ENCODE results near the gene PITPNB.
A peak's percentile ranks its signal among the peaks of the same experiment; 100 is the strongest.

PITPNB gene

DNA sequence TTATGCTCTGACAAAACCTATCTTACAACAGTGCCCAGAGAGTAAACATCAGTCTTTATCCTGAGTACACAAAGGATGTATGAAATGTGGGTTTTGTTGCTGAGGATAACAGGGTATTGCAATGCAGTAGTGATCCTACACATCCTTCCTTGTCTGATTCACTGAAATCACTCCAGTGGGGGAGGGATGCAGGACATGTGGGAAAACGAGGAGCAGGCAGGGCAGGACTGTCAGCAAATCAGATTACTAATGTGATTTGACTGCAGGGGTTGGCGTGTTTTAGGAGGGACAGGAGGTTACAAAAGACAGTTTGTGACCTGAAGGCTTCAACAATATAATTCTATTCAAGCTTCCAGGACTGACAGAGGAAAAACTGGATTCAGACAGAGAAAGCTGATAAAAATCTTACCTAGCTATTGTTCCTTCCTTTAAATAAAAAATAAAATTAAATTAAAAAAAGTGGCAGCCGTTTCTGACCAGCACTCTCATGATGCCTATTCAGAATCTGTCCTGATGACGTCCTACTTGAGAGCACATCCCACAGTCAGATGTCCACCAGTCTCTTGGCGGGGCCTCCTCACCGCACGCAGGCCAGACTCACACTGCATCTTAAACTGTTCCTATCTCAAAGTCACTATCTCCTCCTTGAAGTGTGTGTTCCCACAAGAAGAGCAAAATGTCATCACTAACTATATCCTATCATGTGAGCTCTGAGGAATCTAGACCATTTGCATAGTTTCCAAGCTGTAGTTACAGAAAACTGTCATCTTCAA, 66.9 kb downstream of the PITPNB start:
- DNase-seq, result no peak

DNA sequence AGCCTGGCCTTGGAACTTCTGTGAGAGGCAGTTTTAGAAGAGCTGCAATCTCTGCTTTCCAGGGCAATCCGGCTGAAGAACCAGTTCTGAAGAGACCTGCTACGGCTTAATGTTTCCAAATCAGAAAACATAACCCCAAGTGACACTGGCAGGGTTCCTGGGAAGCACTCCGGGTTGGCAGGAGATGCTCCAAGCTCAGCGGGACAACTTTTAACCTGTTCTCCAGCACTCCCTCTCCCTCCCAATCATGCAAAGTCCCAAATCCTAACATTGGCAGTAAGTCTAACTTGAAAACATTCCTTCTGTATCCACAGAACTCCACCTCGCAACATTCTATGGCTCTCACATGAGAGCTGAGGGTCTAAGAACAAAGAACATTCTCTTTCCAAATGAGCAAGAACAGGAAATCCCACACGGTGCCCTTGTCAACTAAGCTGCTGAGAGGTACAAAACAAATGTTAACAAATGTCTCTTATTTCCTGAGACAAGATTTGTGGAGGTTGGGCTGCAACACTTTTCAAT, 69.0 kb downstream of the PITPNB start:
- DNase-seq, result no peak

DNA sequence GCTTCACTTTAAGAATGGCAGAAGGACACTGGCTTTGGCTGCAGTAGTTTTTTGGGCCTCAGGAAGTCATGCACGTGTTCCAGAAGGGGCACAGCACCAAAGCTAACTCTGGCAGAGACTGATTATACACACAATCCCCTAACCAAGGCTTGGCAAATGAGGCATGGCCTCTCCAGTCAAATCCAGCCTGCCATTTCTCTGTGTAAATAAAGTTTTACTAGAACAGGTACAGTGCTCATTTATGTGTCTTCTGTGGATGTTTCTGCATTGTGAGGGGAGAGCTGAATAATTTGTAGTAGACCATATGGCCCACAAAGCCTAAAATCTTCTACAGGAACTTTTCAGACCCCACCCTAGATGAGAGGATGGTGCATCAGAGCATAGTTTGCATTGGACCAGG, 71.1 kb downstream of the PITPNB start:
- DNase-seq, result no peak

DNA sequence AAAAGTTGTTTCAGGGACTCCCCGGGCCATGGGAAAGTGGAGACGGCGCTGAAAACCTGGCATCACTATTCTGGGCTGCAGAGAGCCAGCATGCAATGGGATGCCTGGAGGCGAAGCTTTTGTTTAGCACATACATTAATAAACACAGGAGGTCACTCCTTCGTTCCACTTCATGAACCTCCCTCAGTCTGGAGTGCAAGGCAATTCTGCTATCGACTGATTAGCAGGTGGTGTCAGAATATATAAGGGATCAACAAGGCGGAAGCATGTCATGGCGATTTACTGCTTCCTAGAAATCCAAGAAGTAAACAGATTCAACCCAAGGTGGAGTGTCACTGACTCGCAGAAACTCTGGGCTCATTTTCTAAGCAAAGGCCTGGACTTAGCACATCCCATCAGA, 72.1 kb downstream of the PITPNB start:
- DNase-seq, result no peak

DNA sequence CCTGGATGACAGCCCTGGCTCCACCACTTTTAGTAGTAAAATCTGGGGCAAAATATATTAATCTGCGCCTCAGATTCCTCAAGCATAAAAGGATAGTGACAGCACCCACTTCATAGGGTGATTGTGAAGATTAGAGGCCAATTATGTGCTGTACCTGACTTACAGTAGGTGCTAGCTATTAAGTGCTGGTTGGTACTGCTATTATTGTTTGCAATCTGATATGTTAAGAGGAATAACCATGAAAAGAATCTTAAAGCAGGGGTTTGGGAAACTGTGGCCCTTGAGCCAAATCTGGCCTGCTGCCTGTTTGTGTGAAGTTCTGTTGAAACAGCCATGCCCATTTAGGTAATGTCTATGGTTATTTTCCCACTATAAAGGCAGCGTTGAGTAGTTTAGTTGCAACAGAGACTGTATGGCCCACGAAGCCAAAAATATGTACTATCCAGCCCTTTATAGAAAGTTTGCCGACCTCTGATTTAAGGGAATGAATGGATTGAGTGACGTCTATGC, 72.8 kb downstream of the PITPNB start:
- DNase-seq, result no peak

DNA sequence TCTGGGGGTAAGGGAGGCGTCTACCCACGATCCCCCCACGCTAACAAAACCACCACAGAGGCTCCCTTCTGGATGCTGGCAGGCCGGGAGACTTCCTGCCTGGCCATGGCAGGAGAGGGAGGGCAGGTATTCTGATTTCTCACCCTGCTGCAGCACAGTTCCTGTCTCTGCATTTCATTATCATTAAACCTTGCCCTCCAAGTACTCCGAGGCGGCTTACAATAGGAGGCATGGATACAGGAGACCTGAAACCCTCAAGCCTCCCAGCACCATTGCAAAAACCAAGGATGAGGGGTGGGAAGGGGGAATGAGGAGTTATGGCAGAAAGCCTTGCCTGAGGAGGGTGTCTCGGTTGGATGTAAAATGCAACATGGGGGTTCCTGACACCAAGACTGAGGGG, 73.4 kb downstream of the PITPNB start:
- no peak for DNase-seq

DNA sequence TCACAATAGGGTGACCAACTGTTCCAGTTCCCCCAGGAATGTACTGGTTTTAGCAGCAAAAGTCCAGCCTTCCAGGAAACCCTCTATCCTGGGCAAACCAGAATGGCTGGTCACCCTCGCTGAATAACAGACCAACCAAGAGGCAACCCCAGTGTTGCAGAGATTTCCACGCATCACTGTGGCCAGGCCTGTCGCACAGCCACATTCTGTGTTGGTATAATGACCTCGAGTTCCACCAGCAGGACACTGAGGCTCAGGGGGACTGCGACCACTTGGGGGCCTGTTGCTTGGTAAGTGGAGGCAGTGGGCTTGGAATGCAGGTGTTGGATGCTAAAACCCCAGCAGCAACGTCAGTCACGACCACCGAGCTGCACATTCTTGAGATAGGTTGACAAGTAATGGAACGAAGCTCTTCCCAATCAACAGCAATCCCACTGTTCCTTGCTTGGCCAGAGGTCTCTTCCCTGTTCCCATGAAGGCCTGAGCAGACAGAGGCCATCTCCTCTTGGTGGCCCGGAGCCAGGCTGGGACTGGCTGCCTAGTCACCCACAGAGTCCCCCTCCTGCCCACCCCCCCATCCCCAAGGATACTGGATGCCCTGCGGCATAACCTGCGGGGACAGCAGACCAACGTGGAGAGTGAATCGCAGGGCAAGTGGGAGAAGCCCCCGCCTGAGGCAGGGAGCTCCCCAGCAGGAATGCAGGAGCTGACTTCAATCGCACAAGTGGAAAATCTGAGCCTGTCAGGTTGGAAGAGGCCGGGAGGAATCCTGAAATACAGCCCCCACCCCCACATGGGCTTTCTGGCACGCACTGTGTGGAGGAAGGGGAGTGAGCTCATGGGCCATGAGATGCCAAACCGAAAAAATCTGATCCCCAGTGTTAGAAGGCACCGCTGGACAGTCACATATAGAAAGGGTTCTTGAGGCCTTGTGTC, 74.1 kb downstream of the PITPNB start:
- no peak for DNase-seq

DNA sequence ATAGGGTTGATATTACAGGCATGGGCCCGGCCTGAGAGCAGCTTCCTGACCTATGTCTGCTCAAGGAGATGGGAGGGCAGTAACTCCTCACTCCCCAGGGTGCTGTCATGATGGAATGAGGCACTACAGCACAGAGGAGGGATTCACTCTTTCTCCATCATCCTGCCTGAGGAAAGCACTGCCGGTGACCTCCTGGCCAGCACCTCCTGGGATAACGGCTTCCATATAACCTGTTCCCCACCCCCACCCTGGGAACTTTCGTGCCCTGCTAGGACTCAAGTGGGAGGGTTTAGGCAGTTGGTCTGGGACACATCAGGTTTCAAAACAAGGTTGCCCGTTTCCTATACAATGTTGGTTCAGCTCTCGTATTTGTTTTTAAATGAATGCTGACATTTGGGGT, 74.8 kb downstream of the PITPNB start:
- no peak for DNase-seq

DNA sequence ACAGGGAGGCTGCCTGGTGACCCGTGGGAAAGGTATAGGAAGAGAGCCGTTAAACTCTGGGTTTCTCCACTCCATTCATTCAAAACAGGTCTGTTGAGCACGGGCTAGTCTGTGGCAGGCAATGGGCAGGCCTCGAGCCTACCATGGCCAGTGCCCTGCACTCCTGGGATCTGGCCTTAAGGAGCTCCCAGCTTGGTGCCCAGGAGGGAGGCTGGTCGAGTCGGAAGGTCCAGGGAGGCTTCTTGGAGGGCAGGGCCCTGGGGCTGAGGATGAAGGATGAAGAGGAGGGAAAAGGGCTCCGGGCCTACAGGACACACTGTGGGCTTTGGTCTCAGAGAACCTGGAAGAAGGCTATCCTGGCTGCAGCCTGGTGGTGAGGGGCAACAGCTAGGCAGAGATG, 75.6 kb downstream of the PITPNB start:
- DNase-seq, result peak; percentile 27

DNA sequence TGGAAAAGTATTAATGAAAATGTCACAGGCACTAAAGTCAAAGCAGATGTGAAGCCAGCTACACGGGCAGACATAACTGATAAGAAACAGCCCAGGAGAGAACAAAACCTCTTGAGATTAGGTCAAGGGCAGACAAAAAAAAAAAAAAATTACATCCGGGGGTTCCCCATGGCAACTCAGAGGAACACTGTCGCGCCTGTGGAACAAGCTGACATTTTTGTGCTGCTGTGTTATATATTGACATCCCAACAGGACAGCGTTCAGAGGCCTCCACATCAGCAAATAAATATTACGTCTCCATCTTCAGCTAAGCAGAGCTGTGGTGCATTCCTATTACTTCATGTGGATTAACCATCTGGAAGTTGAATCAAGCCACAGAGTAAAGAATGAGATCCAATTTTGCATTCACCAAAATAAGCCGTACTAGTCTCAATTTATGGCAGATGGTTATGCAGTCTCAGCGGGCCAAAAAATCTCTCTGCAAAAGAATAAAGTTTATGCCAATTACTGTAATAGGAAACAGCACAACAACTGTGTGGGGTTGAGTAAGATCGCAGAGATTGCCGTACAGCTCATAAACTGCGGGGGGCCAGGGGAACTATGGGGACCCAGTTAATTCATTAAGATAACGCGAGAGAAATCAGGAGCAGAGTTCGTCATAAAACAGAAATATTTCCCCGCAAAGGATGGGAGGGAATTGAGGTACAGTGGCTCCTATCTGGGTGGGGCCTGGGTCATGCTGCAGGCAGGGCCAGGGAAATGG, 76.2 kb downstream of the PITPNB start:
- DNase-seq, result peak; percentile 12

DNA sequence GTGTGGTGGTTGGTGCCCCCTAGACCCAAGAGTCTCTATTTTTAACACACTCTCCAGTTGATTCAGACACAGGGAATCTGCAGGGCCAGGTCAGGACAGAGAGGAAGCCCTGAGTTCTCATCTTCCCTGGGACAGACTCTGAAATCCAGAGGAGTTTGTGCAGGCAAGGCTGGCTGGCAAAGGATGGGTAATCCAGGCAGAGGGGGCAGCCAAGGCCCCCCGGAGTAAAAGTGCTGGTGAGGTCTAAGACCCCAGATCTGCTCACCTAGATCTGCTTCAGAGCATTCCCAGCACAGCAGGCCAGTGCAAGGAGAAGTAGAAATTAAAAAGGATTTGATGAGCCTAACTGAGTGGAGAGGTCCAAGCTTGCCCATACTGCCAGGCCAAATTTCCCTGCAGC, 76.9 kb downstream of the PITPNB start:
- DNase-seq, result peak; percentile 44

DNA sequence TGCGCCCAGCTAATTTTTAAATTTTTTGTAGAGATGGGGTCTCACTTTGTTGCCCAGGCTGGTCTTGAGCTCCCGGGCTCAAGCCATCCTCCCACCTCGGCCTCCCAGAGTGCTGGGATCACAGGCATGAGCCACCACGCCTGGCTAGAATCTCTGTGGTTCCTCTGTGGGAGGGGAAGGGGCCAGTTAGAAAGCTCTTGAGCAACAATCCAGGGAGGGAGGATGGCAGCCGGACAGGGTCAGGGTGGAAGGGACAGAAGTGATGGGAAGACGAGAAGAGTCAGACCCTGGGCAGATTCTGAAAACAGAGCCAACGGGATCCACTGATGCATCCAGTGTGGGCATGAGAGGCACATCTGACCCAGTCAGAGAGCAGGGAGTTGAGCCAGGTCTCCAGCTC, 78.6 kb downstream of the PITPNB start:
- DNase-seq, result no peak

DNA sequence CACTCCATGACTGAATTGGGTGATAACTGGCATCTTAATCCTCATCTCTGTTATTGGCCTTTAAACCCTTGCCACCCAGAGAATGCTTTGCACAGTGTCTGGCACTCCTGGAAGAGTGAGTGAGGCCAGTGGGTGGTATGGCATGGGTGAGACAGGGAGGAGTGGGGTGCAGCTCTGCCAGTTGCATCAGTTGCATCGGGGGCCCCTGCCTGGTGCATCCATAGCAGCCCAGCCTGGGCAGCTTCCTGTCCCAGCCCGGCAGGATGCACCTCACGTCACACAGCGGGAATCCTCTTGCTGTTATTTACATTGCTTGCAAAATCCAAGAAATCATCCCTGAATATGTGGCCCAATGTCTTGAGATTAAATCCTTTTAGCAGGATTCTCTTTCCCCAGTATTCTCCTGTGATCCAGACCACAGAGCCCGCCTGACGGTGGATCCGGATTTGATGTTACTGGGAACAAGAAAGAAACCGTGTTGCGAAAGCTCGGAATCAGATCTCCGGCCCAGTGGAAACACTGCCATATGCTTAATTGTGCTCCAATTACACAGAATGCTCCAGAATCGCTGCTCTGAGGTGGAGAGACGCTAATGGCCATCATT, 79.9 kb downstream of the PITPNB start:
- peak; percentile 9 for DNase-seq

DNA sequence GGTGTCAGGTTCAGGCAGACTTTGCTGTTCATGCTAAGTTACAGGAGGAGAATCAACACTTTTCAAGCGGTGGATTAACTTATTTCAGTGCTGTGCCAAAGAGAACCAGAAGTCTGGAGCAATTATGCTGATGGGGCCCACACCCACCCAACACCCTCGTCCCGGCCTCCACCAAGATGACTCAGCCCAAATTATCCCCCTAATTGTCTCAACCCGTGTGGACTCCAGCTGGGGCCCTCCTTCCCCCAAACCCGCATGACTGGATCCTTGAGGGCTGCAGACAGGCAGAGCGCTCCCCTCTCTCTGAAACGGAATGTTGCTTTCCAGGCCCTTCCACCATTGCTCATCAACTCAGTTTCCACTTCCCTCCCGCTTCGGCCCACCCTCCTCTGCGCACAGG, 82.9 kb downstream of the PITPNB start:
- no peak for DNase-seq

DNA sequence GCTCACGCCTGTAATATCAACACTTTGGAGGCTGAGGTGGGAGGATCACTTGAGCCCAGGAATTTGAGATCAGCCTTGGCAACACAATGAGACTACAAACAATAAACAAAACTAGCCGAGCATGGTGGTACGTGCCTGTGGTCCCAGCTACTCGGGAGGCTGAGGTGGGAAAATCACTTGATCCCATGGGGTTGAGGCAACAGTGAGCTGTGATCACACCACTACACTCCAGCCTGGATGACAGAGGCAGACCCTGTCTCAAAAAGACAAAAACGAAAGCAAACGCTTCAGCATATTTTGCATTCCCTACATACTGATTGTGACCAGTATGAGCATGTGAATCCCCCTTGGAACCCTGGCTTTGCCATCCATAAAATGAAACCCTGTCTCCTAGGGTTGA, 83.6 kb downstream of the PITPNB start:
- DNase-seq, result no peak

DNA sequence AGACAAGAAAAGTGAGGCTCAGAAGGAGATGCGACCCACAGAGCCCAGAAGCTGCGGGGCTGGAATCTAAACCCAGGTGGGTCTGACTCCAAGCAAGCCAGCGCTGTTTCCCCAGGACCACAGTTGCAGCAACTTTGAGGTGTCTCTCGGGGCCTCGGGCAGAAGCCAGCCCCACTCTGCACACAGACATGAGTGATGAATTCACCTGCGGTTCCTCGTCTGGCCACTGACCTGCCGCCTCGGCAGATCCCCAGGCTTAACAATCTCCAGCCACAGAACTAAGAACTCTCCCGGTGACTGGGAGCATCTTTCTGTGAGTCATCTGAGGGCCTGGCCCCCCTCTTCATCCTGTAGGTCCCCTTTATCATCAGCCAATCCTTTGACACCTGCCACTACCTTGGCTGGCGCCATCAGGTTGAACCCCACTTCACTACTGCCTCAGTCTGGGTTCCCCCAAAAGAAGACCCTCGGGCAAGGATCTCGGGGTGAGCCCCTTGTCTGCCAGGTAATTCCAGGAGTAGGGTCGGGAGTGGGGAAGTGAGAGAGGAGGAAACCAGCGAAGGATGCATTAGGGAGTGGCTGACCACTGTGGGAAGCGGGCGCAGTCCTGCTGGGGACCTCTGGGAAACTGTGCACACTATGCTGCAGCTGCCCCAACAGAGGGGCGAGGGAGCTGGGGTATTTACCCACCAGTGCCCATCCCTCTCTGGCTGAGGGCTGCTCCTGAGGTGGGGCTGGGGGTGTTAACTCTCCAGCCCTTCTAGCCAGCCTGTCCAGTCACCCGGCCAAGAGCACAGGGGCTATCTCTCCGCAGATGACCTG, 84.5 kb downstream of the PITPNB start:
- peak; percentile 49 for DNase-seq

DNA sequence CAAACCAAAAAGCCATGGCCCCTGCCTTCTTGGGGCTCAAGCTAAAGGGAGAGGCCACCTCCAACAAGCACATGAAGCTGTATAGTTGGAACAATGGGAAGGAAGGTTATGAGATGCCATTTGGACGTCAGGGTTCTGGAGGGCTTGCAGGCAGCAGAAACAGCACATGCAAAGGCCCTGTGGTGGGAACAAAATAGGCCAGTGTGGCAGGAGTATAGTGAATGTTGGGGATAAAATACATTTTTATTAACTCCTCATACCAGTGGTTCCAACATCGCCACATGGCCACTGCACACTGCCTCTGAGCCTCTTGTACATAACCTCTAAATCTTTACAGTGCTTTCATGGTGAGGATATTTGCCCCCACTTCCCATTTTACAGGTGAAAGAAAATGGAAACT, 85.3 kb downstream of the PITPNB start:
- DNase-seq, result no peak

DNA sequence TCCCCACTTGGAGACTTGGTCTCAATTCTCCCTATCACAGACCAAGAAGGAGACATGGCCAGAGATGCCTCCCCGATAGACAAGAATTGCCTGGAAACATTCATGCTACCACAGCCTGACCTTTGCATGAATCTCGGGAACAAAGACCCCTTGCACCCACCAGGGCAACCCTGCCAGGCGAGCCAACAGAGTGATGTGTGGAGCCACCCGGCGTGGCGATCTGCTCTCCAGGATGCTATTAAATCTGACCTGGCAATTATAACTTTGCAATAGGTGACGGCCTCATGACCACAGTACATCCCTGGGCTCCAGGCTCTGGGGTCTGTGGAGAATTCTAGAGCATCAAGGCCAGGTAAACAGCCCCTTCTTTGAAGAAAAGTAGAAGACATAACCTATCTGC, 86.5 kb downstream of the PITPNB start:
- no peak for DNase-seq

DNA sequence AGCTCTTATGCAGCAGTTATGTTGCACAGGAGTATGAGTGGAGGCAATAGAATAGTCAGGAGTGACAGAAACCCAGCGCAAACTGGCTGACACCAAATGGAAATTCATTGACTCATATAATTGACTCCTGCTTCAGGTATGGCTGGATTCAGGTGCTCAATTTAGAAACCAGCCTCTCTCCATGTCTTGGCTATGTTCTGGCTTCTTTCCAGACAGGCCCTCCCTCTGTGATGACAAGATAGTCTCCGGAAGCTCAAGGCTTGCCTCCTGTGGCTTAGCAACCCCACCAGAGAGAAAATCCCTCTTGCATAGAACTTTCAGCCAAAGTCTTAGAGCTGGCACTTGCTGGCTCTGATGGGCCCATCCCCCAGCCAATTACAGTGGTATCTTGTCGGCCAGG, 89.4 kb downstream of the PITPNB start:
- no peak for DNase-seq

DNA sequence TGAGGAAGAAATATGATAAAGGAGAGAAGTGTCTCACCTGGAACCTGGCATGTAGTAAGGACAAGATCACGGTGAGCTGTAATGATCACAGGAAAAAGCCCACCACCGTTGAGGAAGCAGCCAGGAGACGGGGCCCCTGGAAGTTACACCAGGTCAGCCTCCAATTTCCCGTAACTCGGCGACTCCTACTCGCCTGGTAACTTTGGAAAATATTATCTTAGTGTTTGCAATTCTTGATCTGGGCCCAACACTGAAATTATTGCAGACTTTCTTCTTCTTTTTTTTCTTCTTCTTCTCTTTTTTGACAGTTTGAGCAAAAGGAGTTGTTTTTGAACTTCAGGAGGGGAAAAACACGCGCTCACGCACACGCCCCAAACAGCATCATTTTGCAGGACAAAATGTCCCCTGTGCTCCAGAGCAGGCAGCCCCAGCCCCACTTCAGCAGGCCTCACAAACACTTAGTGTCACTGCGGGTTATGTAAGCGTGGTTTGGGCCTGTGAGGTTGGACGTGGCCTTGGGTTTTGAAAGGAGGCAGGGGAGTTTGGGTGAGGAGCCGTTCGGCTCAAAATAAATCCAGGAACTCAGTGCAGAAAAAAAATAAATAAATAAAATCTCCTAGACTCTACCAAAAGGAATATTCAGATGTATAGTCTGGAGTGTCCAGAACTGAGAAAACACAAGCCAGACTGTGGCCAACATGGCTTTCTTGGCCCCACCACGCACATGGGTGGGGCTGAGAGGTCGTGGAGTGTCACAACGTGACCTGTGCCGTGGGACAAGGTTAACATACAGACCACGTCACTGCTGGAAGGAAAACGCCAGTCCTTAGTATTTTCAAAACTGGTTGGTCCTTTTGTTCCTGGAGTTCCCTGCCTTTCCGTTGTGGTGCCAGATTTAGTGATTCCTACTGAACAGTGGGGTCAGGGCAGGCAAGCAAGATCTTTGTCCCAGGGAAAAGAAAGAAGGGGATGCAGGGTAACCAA, 91.2 kb downstream of the PITPNB start:
- DNase-seq, result no peak
